SJCRH30 (cell line): Measurements from ENCODE around the gene GPBP1L1. TPM values are rescaled to one million over a fixed set of nuclear protein-coding genes. Genes with fewer than 3 reads are reported as not detected.

Experiments used
- total RNA-seq: library from RNA; depleted of rRNA; stranded (reverse); fragments of >200 nt; shearing (Covaris generic); gene quantifications from 2 replicates; pipeline ENCODE4 v1.2.3, GENCODE V29; 2014; rRNA removed

GPBP1L1 gene
- total RNA-seq, 1 experiment from 2014 or later: 119 TPM

Other genes with a start within 250 kb of the GPBP1L1 start
- gene TESK2, start 195.4 kb downstream of the GPBP1L1 start, total RNA-seq: 4.3 and 6.2 TPM in 2 replicates
- gene CCDC163, start 186.5 kb downstream of the GPBP1L1 start, total RNA-seq: 1.8 and 2.3 TPM in 2 replicates
- 9.9 and 10.9 TPM in 2 replicates for gene MMACHC, start 186.2 kb downstream of the GPBP1L1 start, total RNA-seq
- 821 and 837 TPM in 2 replicates for gene PRDX1, start 164.6 kb downstream of the GPBP1L1 start, total RNA-seq
- gene AKR1A1, start 135.7 kb downstream of the GPBP1L1 start, total RNA-seq: 60.6 and 64.6 TPM in 2 replicates
- 365 and 437 TPM in 2 replicates for gene NASP, start 102.5 kb downstream of the GPBP1L1 start, total RNA-seq
- 0.46 and 1.3 TPM in 2 replicates for gene CCDC17, start 62.5 kb downstream of the GPBP1L1 start, total RNA-seq
- 47.6 and 50.6 TPM in 2 replicates for gene TMEM69, start 1.6 kb upstream of the GPBP1L1 start, total RNA-seq
- gene IPP, start 64.1 kb upstream of the GPBP1L1 start, total RNA-seq: 10.0 and 11.4 TPM in 2 replicates
- gene MAST2, start 117.1 kb upstream of the GPBP1L1 start, total RNA-seq: 43.0 and 46.5 TPM in 2 replicates